K562 (cell line): ENCODE data around the gene PLA2G4F. TPM values are rescaled to one million over a fixed set of nuclear protein-coding genes. Genes with fewer than 3 reads are reported as not detected.

Source experiments
- ATAC-seq: fragments of 200-7000 bp; cut with Tn5 transposase; 3 replicates; pipeline ENCODE4 v1.9.1; 2020; ENCODE audit warnings: moderate library complexity
- BruUV-seq: library from RNA; stranded (reverse); fragments of 400-500 nt; replicated peaks from 2 replicates; lab custom pipeline; 2021; lab: Mats Ljungman, UMichigan
- CTCF ChIA-PET: fragments of 300-600 bp; formaldehyde crosslinking; extraction: SDS; loops from one replicate; lab custom pipeline; 2021; ENCODE audit warnings: low intra/inter-chr PET ratio; lab: Yijun Ruan, JAX
- POLR2A ChIA-PET: fragments of 300-600, 350-650 bp; sonication (Branson Sonifier 250); formaldehyde crosslinking; extraction: SDS; loops from one replicate; lab custom pipeline; 2021; ENCODE audit warnings: antibody characterized with exemption, inconsistent platforms; lab: Yijun Ruan, JAX
- DNase-seq, 4 experiments: peaks; one replicate each; pipeline versions ENCODE4 v3.0.0 to v3.0.0-alpha.2; 2011 to 2018; ENCODE audit warnings: low spot score in 3 of 4, mixed read lengths in 3 of 4; ENCODE audit errors: extremely low read depth in 1 of 4
- FAIRE-seq: peaks from 2 replicates; lab custom pipeline; 2011; peaks lifted over from hg19 to GRCh38; lab: Jason Lieb, UNC
- H2AFZ ChIP-seq: 2 replicates; pipeline ENCODE4 v1.6.0; 2011; ENCODE audit warnings: low read depth, low read length, control low read depth, inconsistent platforms
- H3K27ac ChIP-seq: fragments of 200-600 bp; 3 replicates; pipeline ENCODE4 v1.8.0; 2011; ENCODE audit warnings: low read depth, mild to moderate bottlenecking, control low read depth, inconsistent platforms, low read length, moderate library complexity, mixed read lengths; ENCODE audit errors: extremely low read depth
- H3K27me3 ChIP-seq, 2 experiments: fragments of 300-600 bp in 1 of 2; 2 replicates in 1 of 2; 3 replicates in 1 of 2; pipeline versions ENCODE4 v1.6.0 to v1.8.0; 2011; ENCODE audit warnings: inconsistent platforms in 2 of 2, low read length in 2 of 2, mild to moderate bottlenecking in 1 of 2, mixed read lengths in 1 of 2, moderate library complexity in 1 of 2; ENCODE audit not compliant: control insufficient read depth in 2 of 2, insufficient read depth in 2 of 2
- H3K36me3 ChIP-seq: fragments of 300-600 bp; 3 replicates; pipeline ENCODE4 v1.8.0; 2011; ENCODE audit warnings: mild to moderate bottlenecking, low read length, inconsistent platforms; ENCODE audit not compliant: control insufficient read depth, insufficient read depth
- H3K4me1 ChIP-seq, 2 experiments: fragments of 200-600 bp in 1 of 2; replicated peaks in 1 of 2; 2 replicates in 1 of 2; 3 replicates in 1 of 2; pipeline versions ENCODE4 v1.5.1 to v1.8.0; 2011; ENCODE audit warnings: inconsistent platforms in 2 of 2, low read length in 2 of 2, mild to moderate bottlenecking in 1 of 2, mixed read lengths in 1 of 2, moderate library complexity in 1 of 2; ENCODE audit not compliant: control insufficient read depth in 2 of 2, insufficient read depth in 2 of 2
- H3K4me2 ChIP-seq: 2 replicates; pipeline ENCODE4 v1.6.1; 2011; ENCODE audit warnings: low read length, control low read depth, inconsistent platforms, mixed read lengths; ENCODE audit not compliant: insufficient read depth
- H3K4me3 ChIP-seq: fragments of 200-600 bp; sonication (generic), shearing (Covaris generic); 2 replicates; pipeline ENCODE4 v1.5.1; 2016; ENCODE audit warnings: control low read depth, inconsistent platforms
- H3K79me2 ChIP-seq: fragments of 200-600 bp; 3 replicates; pipeline ENCODE4 v1.8.0; 2011; ENCODE audit warnings: low read length, inconsistent platforms; ENCODE audit not compliant: control insufficient read depth, insufficient read depth
- H3K9ac ChIP-seq, 2 experiments: 2 replicates each; pipeline versions ENCODE4 v1.6.0 to v1.6.1; 2011; ENCODE audit warnings: low read depth in 2 of 2, low read length in 2 of 2, control low read depth in 1 of 2, inconsistent platforms in 1 of 2, mild to moderate bottlenecking in 1 of 2, mixed read lengths in 1 of 2; ENCODE audit not compliant: insufficient read depth in 1 of 2
- H3K9me1 ChIP-seq: one replicate; pipeline ENCODE4 v1.6.0; 2011; ENCODE audit warnings: inconsistent platforms, mild to moderate bottlenecking, low read length, moderate library complexity; ENCODE audit not compliant: control insufficient read depth, insufficient read depth
- H3K9me3 ChIP-seq: replicated peaks from 2 replicates; pipeline ENCODE4 v1.5.1; 2011; ENCODE audit warnings: low read depth, low read length, inconsistent platforms; ENCODE audit not compliant: control insufficient read depth, insufficient read depth
- H4K20me1 ChIP-seq: replicated peaks from 2 replicates; pipeline ENCODE4 v1.6.1; 2011; ENCODE audit warnings: low read length, inconsistent platforms, mixed read lengths; ENCODE audit not compliant: control insufficient read depth, insufficient read depth
- HMG20A ChIP-seq: fragments of 450-650 bp; formaldehyde crosslinking; conservative IDR thresholded peaks from 2 replicates; pipeline ENCODE4 v1.4.0; 2020; ENCODE audit warnings: mild to moderate bottlenecking, mixed read lengths
- TAF9B ChIP-seq: fragments of 450-650 bp; IDR thresholded peaks from 2 replicates; pipeline ENCODE4 v1.6.1; 2018; ENCODE audit warnings: mild to moderate bottlenecking; ENCODE audit not compliant: partially characterized antibody
- ZEB2 ChIP-seq: fragments of 450-650 bp; IDR thresholded peaks from 2 replicates; pipeline ENCODE4 v1.6.1; 2016
- ZNF224 ChIP-seq: sonication (generic); formaldehyde crosslinking; IDR thresholded peaks from 2 replicates; pipeline ENCODE4 v1.8.0; 2022; ENCODE audit warnings: mild to moderate bottlenecking, missing genetic modification reagents
- WGBS: fragments of 100-300 bp; shearing (Covaris generic); methylation state at CpG from one replicate; pipeline ENCODE4 v1.1.6; 2016; ENCODE audit warnings: low coverage, mixed read lengths; ENCODE audit not compliant: insufficient coverage; ENCODE audit errors: missing lambda C conversion rate; 5-methylcytosine and 5-hydroxymethylcytosine counted together
- in situ Hi-C: fragments of 300-500 bp; cut with MboI; formaldehyde crosslinking; loops from 4 replicates; pipeline ENCODE4 v1.15.0; 2018; ENCODE audit warnings: inconsistent platforms, mixed read lengths
- intact Hi-C: fragments of 100-400 bp; cut with micrococcal nuclease; formaldehyde crosslinking; loops from 2 replicates; pipeline ENCODE4 v1.14.2; 2022
- polyA plus RNA-seq, 8 experiments: library from polyadenylated mRNA; depleted of rRNA in 4 of 8; stranded (reverse) in 5 of 8; unstranded in 3 of 8; fragments of >200 nt; fragmentation: Nextera tagmentation in 2 of 8; fragmentation: Illumina TruSeq in 1 of 8; extraction: Ambion mirVana in 2 of 8; extraction: Trizol in 1 of 8; gene quantifications; 2 replicates each; pipeline versions ENCODE4 v1.2.1 to v1.2.3, GENCODE V29; 2011 to 2014; ENCODE audit warnings: inconsistent platforms in 1 of 8, missing spikeins in 1 of 8
- total RNA-seq, 7 experiments: library from RNA; depleted of rRNA in 6 of 7; stranded (reverse); fragments of >200 nt in 6 of 7; fragmentation: Illumina TruSeq in 2 of 7; extraction: Trizol in 2 of 7; gene quantifications; 2 replicates each; pipeline versions ENCODE4 v1.2.1 to v1.2.3, GENCODE V29; 2011 to 2021; ENCODE audit warnings: low replicate concordance in 1 of 7
- TF ChIP-seq, protein P1 (sequence below): sonication (generic); formaldehyde crosslinking; IDR thresholded peaks from 2 replicates; pipeline ENCODE4 v1.8.0; 2022; ENCODE audit warnings: mild to moderate bottlenecking, missing genetic modification reagents

PLA2G4F gene
- total and polyA plus RNA-seq, 9 of the 15 experiments (the other 6 are each of a cell fraction or from before 2014, with no cell fraction given) = 0.02 TPM; not detected in 8

DNA sequence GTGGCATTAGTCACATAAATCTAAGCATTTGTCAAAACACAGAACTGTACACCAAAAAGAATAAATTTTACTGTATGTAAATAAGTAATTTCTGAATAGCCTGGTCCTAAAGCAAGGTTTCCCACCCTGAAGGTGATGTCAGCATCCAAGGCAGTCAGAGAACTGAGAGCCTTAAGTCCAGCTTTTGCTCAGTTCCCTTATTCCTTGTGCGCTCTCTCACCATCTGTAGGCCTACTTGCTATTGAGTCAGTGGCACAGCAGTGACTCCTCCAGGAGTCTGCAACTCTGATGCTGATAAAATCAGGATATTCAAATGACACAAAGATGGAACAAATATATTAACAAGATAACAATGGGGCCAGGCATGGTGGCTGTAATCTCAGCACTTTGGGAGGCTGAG, 29.4 kb upstream of the PLA2G4F start (continued):
- TF ChIP-seq HMG20A = no peak
- TF ChIP-seq TAF9B = no peak

DNA sequence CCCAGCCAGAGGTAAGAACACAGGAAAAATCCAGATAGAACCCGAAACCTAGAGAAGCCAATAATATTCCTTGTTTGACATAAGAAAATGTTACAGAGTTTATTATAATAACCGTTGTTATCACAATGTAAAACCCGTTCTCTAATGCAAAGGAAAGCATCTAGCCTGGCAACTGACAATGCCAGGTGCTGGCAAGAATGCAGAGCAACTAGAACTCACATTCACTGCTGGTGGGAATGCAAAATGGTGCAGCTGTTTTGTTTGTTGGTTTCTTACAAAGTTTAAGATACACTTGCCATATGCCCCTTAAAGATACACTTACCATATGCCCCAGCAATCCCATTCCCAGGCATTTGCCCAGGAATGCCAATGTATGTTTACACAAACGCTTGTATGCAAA, 28.3 kb upstream of the PLA2G4F start:
- BruUV-seq = no TSS peak
- FAIRE-seq (no peak), DNase-seq (no peak), ATAC-seq (no peak)
- in situ Hi-C loops (no loop called here), intact Hi-C loops (no loop called here)
- ChIA-PET CTCF (no interaction called here), POLR2A (no interaction called here)
- Histone ChIP-seq H3K9ac (no peak overlapping the region), H3K9me3 (no peaks in the 10 kb centered on the region), H3K27me3 (no peaks in the 10 kb centered on the region), H2AFZ (no peak overlapping the region), H3K4me3 (no peak overlapping the region), H3K27ac (no peak overlapping the region), H3K36me3 (peaks cover 58% of the 10 kb centered on the region), H3K4me1 (no peaks in the 10 kb centered on the region), H4K20me1 (no peaks in the 10 kb centered on the region), H3K4me2 (no peak overlapping the region), H3K79me2 (no peaks in the 10 kb centered on the region), H3K9me1 (no peaks in the 10 kb centered on the region)
- WGBS = 89% methylated on average over 4 of the region's 4 CpGs
- TF ChIP-seq ZNF224 (CRISPR knock-in tag) = no peak
- TF ChIP-seq, protein P1, sequence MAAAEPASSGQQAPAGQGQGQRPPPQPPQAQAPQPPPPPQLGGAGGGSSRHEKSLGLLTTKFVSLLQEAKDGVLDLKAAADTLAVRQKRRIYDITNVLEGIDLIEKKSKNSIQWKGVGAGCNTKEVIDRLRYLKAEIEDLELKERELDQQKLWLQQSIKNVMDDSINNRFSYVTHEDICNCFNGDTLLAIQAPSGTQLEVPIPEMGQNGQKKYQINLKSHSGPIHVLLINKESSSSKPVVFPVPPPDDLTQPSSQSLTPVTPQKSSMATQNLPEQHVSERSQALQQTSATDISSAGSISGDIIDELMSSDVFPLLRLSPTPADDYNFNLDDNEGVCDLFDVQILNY (CRISPR knock-in tag) = no peak
- no peak for TF ChIP-seq ZEB2
